Mammary epithelial cell (primary cell): ENCODE results near the gene SMTNL2.

Source experiments
- EZH2 ChIP-seq: IDR thresholded peaks from 2 replicates; pipeline ENCODE4 v1.6.1; 2012; ENCODE audit warnings: low read length, inconsistent platforms, borderline replicate concordance
- TF ChIP-seq, protein P1 (sequence below), 2 donors: IDR thresholded peaks in 1 of 2; conservative IDR thresholded peaks in 1 of 2; 2 replicates each; pipeline ENCODE4 v1.5.1; 2011 to 2012; ENCODE audit warnings: inconsistent platforms in 2 of 2, low read length in 2 of 2, mild to moderate bottlenecking in 2 of 2, control low read depth in 1 of 2, low read depth in 1 of 2; ENCODE audit not compliant: insufficient read depth in 1 of 2; ENCODE audit errors: extremely low read depth in 1 of 2

DNA sequence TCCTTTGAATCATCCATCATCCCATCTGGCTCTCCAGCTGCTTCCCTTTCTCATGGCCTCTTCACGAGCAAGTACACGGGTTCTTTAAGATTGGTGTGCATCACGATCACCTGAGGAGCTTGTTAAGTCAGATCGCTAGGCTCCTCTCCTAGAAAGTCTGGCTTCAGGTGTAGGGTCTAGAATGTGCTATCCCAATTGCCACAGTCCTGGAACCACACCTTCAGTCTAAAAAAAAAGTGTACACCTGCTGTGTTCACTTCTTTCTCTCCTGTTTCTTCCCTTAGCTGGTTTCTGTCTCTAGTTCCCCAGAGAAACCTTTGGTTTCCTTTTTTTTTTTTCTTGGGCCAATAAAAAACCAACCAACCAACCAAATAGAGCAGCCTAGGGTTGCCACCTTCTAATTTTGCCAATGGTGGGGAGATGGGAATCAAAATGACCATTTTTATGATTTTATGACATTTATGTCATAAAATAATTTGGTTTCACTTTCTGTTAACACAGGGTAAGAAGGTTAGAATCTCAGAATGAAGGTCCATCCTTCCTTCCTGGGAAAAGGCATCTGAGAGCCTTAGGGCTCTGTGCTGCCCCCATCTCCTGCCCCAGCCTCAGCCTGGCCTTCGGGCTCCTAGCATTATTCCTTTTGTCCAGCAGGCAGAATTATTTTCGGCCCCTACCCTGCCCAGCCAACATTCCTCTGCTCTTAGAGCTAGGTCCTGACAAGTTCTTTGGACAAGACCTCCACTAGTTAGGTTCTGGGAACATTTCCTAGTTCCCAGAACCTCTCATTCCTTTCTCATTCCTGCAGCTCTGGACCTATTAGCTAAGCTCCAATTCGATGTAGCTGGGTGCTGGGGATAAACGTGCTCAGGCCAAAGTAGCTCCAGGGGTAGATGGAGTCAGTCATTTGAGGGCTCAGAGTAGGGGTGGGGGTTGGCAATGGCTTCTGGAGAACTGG lies 22.0 kb upstream of the SMTNL2 start:
- TF ChIP-seq, protein P1, sequence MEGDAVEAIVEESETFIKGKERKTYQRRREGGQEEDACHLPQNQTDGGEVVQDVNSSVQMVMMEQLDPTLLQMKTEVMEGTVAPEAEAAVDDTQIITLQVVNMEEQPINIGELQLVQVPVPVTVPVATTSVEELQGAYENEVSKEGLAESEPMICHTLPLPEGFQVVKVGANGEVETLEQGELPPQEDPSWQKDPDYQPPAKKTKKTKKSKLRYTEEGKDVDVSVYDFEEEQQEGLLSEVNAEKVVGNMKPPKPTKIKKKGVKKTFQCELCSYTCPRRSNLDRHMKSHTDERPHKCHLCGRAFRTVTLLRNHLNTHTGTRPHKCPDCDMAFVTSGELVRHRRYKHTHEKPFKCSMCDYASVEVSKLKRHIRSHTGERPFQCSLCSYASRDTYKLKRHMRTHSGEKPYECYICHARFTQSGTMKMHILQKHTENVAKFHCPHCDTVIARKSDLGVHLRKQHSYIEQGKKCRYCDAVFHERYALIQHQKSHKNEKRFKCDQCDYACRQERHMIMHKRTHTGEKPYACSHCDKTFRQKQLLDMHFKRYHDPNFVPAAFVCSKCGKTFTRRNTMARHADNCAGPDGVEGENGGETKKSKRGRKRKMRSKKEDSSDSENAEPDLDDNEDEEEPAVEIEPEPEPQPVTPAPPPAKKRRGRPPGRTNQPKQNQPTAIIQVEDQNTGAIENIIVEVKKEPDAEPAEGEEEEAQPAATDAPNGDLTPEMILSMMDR (conservative IDR thresholded peaks at IDR 0.05 in 1 of 2, IDR thresholded peaks at IDR 0.05 in 1 of 2; ENCODE audit: extremely low read depth in 1 of 2, insufficient read depth in 1 of 2, low read depth in 1 of 2, low read length in 2 of 2), result no peak
- no peak for TF ChIP-seq EZH2
